ENCODE data around the gene EPHA3. TPM values are rescaled to one million over a fixed set of nuclear protein-coding genes. Genes with fewer than 3 reads are reported as not detected.

EPHA3 gene
- total and polyA plus RNA-seq, 2 experiments from 2014 or later: 4.8 to 9.2 TPM

- no peak for TF ChIP-seq CTCF (IDR thresholded peaks at IDR 0.05; ENCODE audit: low read depth, low read length)
- no peak overlapping the region for H3K27ac ChIP-seq
- H3K27me3 ChIP-seq: no peaks in the 10 kb centered on the region
- no peak overlapping the region for H3K4me3 ChIP-seq
- no peak for DNase-seq (ENCODE audit: low read depth in 1 of 2, low spot score in 1 of 2)
- H3K4me1 ChIP-seq (ENCODE audit: low read depth): no peaks in the 10 kb centered on the region
- H3K36me3 ChIP-seq: no peaks in the 10 kb centered on the region
- H3K9me3 ChIP-seq (ENCODE audit: low read depth): no peaks in the 10 kb centered on the region
Observed at GRCh38 chr3:89392991-89393390, 285.6 kb downstream of the EPHA3 start.

- no peaks in the 10 kb centered on the region for H3K9me3 ChIP-seq (ENCODE audit: low read depth)
- no peaks in the 10 kb centered on the region for H3K4me1 ChIP-seq (ENCODE audit: low read depth)
- no peak for TF ChIP-seq CTCF (IDR thresholded peaks at IDR 0.05; ENCODE audit: low read depth, low read length)
- no peak overlapping the region for H3K4me3 ChIP-seq
- no peak overlapping the region for H3K27ac ChIP-seq
- no peaks in the 10 kb centered on the region for H3K27me3 ChIP-seq
- no peak for DNase-seq (ENCODE audit: low read depth in 1 of 2, low spot score in 1 of 2)
- no peaks in the 10 kb centered on the region for H3K36me3 ChIP-seq
Observed at GRCh38 chr3:89395456-89395855, 288.0 kb downstream of the EPHA3 start.

- H3K36me3 ChIP-seq: no peaks in the 10 kb centered on the region
- no peaks in the 10 kb centered on the region for H3K27me3 ChIP-seq
- TF ChIP-seq CTCF (IDR thresholded peaks at IDR 0.05; ENCODE audit: low read depth, low read length): no peak
- no peak for DNase-seq (ENCODE audit: low read depth in 1 of 2, low spot score in 1 of 2)
- H3K4me1 ChIP-seq (ENCODE audit: low read depth): no peaks in the 10 kb centered on the region
- no peak overlapping the region for H3K27ac ChIP-seq
- no peaks in the 10 kb centered on the region for H3K9me3 ChIP-seq (ENCODE audit: low read depth)
- no peak overlapping the region for H3K4me3 ChIP-seq
Observed at GRCh38 chr3:89395996-89396395, 288.6 kb downstream of the EPHA3 start.

- H3K27me3 ChIP-seq: no peaks in the 10 kb centered on the region
- H3K36me3 ChIP-seq: no peaks in the 10 kb centered on the region
- no peaks in the 10 kb centered on the region for H3K9me3 ChIP-seq (ENCODE audit: low read depth)
- no peak for TF ChIP-seq CTCF (IDR thresholded peaks at IDR 0.05; ENCODE audit: low read depth, low read length)
- no peak for DNase-seq (ENCODE audit: low read depth in 1 of 2, low spot score in 1 of 2)
- no peaks in the 10 kb centered on the region for H3K4me1 ChIP-seq (ENCODE audit: low read depth)
- no peak overlapping the region for H3K4me3 ChIP-seq
- H3K27ac ChIP-seq: no peak overlapping the region
Observed at GRCh38 chr3:89402051-89402450, 294.6 kb downstream of the EPHA3 start.

- H3K27me3 ChIP-seq: no peaks in the 10 kb centered on the region
- no peaks in the 10 kb centered on the region for H3K4me1 ChIP-seq (ENCODE audit: low read depth)
- no peak overlapping the region for H3K4me3 ChIP-seq
- TF ChIP-seq CTCF (IDR thresholded peaks at IDR 0.05; ENCODE audit: low read depth, low read length): no peak
- no peaks in the 10 kb centered on the region for H3K36me3 ChIP-seq
- DNase-seq (ENCODE audit: low read depth in 1 of 2, low spot score in 1 of 2): peak in 1 of 2 donors; percentile 1
- no peak overlapping the region for H3K27ac ChIP-seq
- no peaks in the 10 kb centered on the region for H3K9me3 ChIP-seq (ENCODE audit: low read depth)
Observed at GRCh38 chr3:89405176-89405575, 297.8 kb downstream of the EPHA3 start.

GRCh38 chr3:89405593-89405992 lies 298.2 kb downstream of the EPHA3 start:
- H3K4me3 ChIP-seq: no peak overlapping the region
- no peak for DNase-seq (ENCODE audit: low read depth in 1 of 2, low spot score in 1 of 2)
- no peak overlapping the region for H3K27ac ChIP-seq
- TF ChIP-seq CTCF (IDR thresholded peaks at IDR 0.05; ENCODE audit: low read depth, low read length): no peak
- H3K9me3 ChIP-seq (ENCODE audit: low read depth): no peaks in the 10 kb centered on the region
- H3K4me1 ChIP-seq (ENCODE audit: low read depth): no peaks in the 10 kb centered on the region
- H3K27me3 ChIP-seq: no peaks in the 10 kb centered on the region
- no peaks in the 10 kb centered on the region for H3K36me3 ChIP-seq

All from cardiac muscle cell (in vitro differentiated cells and primary cell).